SU-DHL-6 (cell line): ENCODE measurements around the gene TERB1.

Experiments used
- H2AFZ ChIP-seq: fragments of 200-600 bp; sonication (generic); 2 replicates; pipeline ENCODE4 v1.6.1; 2014; ENCODE audit warnings: low read depth, mild to moderate bottlenecking, moderate library complexity, mixed read lengths, antibody characterized with exemption, low read length; ENCODE audit not compliant: severe bottlenecking
- H3F3A ChIP-seq: fragments of 200-600 bp; shearing (Covaris generic); 2 replicates; pipeline ENCODE4 v1.6.0; 2016; ENCODE audit warnings: antibody characterized with exemption, mild to moderate bottlenecking; ENCODE audit not compliant: insufficient read depth
- H3K27ac ChIP-seq: fragments of 200-600 bp; sonication (generic); 2 replicates; pipeline ENCODE4 v1.5.1; 2016; ENCODE audit warnings: low read depth, mild to moderate bottlenecking, low read length, moderate library complexity, mixed read lengths
- H3K27me3 ChIP-seq: fragments of 200-600 bp; sonication (generic), shearing (Covaris generic); 2 replicates; pipeline ENCODE4 v1.6.0; 2014; ENCODE audit warnings: mild to moderate bottlenecking, low read length
- H3K36me3 ChIP-seq: fragments of 200-600 bp; sonication (generic); 2 replicates; pipeline ENCODE4 v1.6.1; 2014; ENCODE audit warnings: mild to moderate bottlenecking, low read length, mixed read lengths
- H3K4me2 ChIP-seq: fragments of 300-600, 200-600 bp; shearing (Covaris generic), sonication (generic); 2 replicates; pipeline ENCODE4 v1.6.0; 2014; ENCODE audit warnings: low read length, low read depth, mild to moderate bottlenecking; ENCODE audit not compliant: poor library complexity, severe bottlenecking
- H3K4me3 ChIP-seq: fragments of 200-600 bp; sonication (generic); 2 replicates; pipeline ENCODE4 v1.5.1; 2014; ENCODE audit warnings: antibody characterized with exemption, low read length, mild to moderate bottlenecking, mixed read lengths; ENCODE audit not compliant: insufficient read depth, poor library complexity, severe bottlenecking
- H3K79me2 ChIP-seq: fragments of 200-600 bp; sonication (generic); 2 replicates; pipeline ENCODE4 v1.6.1; 2014; ENCODE audit warnings: mild to moderate bottlenecking, low read length, moderate library complexity; ENCODE audit not compliant: insufficient read depth
- H3K9ac ChIP-seq: fragments of 200-600 bp; sonication (generic); 2 replicates; pipeline ENCODE4 v1.7.0; 2014; ENCODE audit warnings: mild to moderate bottlenecking, low read length
- H3K9me2 ChIP-seq: fragments of 200-600 bp; sonication (generic); replicated peaks from 2 replicates; pipeline ENCODE4 v1.6.1; 2014; ENCODE audit warnings: low read length; ENCODE audit not compliant: insufficient read depth
- H3K9me3 ChIP-seq: fragments of 200-600 bp; sonication (generic); 2 replicates; pipeline ENCODE4 v1.6.1; 2014; ENCODE audit warnings: low read length, mixed read lengths; ENCODE audit not compliant: insufficient read depth
- H4K20me1 ChIP-seq: fragments of 200-600 bp; sonication (generic); 2 replicates; pipeline ENCODE4 v1.6.1; 2014; ENCODE audit warnings: low read depth, mild to moderate bottlenecking, antibody characterized with exemption, low read length, moderate library complexity, mixed read lengths
- EZH2phosphoT487 ChIP-seq: fragments of 200-600 bp; sonication (generic), shearing (Covaris generic); conservative IDR thresholded peaks from 2 replicates; pipeline ENCODE4 v1.6.1; 2018; ENCODE audit warnings: mild to moderate bottlenecking, antibody characterized with exemption, low read length, moderate library complexity, mixed read lengths
- TF ChIP-seq, protein P1 (sequence below): fragments of 200-600 bp; sonication (generic); IDR thresholded peaks from one replicate; pipeline ENCODE4 v1.5.1; 2017; ENCODE audit warnings: antibody characterized with exemption, mild to moderate bottlenecking, low read length, moderate library complexity; ENCODE audit not compliant: insufficient read depth, poor library complexity, severe bottlenecking

The TERB1 gene

DNA sequence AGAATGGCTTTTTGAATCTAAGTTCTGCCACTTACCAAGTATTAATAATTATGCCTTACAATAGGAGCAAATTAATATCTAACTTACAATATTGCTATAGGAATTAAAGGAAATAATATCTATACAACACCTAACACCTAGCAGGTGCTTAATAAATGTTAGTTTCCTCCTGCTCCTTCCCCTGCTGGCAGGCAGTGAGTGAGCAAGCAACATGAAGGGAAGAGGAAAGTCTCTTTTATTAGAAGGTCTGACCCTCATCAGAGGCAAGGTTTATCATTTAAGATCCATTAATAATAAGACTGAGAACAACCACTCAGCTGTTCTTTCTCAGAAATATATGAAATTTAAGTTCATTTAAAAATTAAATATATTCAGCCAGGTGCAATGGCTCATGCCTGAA is 43.3 kb downstream of the TERB1 start:
- no peak overlapping the region for H3K9ac ChIP-seq
- no peak overlapping the region for H2AFZ ChIP-seq
- no peak for TF ChIP-seq EZH2phosphoT487
- TF ChIP-seq, protein P1, sequence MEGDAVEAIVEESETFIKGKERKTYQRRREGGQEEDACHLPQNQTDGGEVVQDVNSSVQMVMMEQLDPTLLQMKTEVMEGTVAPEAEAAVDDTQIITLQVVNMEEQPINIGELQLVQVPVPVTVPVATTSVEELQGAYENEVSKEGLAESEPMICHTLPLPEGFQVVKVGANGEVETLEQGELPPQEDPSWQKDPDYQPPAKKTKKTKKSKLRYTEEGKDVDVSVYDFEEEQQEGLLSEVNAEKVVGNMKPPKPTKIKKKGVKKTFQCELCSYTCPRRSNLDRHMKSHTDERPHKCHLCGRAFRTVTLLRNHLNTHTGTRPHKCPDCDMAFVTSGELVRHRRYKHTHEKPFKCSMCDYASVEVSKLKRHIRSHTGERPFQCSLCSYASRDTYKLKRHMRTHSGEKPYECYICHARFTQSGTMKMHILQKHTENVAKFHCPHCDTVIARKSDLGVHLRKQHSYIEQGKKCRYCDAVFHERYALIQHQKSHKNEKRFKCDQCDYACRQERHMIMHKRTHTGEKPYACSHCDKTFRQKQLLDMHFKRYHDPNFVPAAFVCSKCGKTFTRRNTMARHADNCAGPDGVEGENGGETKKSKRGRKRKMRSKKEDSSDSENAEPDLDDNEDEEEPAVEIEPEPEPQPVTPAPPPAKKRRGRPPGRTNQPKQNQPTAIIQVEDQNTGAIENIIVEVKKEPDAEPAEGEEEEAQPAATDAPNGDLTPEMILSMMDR: no peak
- no peaks in the 10 kb centered on the region for H3F3A ChIP-seq
- H3K36me3 ChIP-seq: no peaks in the 10 kb centered on the region
- no peaks in the 10 kb centered on the region for H4K20me1 ChIP-seq
- no peaks in the 10 kb centered on the region for H3K27me3 ChIP-seq
- H3K79me2 ChIP-seq: no peaks in the 10 kb centered on the region
- no peak overlapping the region for H3K4me2 ChIP-seq
- H3K27ac ChIP-seq: no peak overlapping the region
- H3K9me2 ChIP-seq: no peaks in the 10 kb centered on the region
- H3K9me3 ChIP-seq: no peaks in the 10 kb centered on the region
- H3K4me3 ChIP-seq: no peak overlapping the region

DNA sequence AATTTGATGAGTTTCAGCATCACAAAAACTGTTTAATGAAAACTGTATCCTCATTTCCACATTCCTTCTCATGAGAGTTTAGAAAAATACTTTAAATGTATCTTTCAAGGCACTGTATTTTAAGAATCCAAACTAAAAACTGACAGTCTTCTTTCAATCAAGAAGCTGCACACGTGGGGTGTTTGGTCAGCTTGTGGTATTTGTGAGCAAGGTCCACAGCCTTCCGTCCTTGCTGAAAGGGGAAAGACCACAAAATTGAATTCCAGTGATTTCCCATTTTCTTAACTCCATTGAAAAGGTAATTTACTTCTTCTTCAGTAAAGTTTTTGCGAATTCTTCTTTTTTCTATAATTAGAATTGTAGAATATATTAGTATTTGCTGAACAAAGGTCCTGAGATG is 46.6 kb downstream of the TERB1 start:
- Histone ChIP-seq H3K36me3 (no peaks in the 10 kb centered on the region), H4K20me1 (no peaks in the 10 kb centered on the region), H3K4me2 (no peak overlapping the region), H3K9ac (no peak overlapping the region), H3K4me3 (no peak overlapping the region), H3K9me3 (no peaks in the 10 kb centered on the region), H3F3A (no peaks in the 10 kb centered on the region), H3K9me2 (no peaks in the 10 kb centered on the region), H3K79me2 (peaks cover 16% of the 10 kb centered on the region), H2AFZ (no peak overlapping the region), H3K27ac (no peak overlapping the region), H3K27me3 (no peaks in the 10 kb centered on the region)
- TF ChIP-seq EZH2phosphoT487: no peak
- TF ChIP-seq, protein P1: no peak

DNA sequence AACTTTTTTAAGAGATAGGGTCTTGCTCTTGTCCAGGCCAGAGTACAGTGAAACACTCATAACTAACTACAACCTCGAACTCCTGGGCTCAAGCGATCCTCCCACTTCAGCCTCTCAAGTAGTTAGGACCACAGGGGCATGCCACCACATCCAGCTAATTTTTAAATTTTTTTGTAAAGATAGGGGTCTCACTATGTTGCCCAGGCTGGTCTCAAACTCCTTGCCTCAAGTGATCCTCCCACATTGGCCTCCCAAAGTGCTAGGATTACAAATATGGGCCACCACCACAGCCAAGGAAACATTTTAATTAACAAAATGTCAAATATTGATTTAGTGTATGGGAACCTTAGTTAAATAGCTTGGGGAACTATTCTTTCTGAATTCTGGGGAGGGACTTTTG is 47.2 kb downstream of the TERB1 start:
- Histone ChIP-seq H3K79me2 (peaks cover 20% of the 10 kb centered on the region), H3K27ac (no peak overlapping the region), H3K4me2 (no peak overlapping the region), H4K20me1 (no peaks in the 10 kb centered on the region), H3K4me3 (no peak overlapping the region), H3K9ac (no peak overlapping the region), H3K9me2 (no peaks in the 10 kb centered on the region), H3K36me3 (no peaks in the 10 kb centered on the region), H3K27me3 (no peaks in the 10 kb centered on the region), H3K9me3 (no peaks in the 10 kb centered on the region), H2AFZ (no peak overlapping the region), H3F3A (no peaks in the 10 kb centered on the region)
- TF ChIP-seq, protein P1: no peak

DNA sequence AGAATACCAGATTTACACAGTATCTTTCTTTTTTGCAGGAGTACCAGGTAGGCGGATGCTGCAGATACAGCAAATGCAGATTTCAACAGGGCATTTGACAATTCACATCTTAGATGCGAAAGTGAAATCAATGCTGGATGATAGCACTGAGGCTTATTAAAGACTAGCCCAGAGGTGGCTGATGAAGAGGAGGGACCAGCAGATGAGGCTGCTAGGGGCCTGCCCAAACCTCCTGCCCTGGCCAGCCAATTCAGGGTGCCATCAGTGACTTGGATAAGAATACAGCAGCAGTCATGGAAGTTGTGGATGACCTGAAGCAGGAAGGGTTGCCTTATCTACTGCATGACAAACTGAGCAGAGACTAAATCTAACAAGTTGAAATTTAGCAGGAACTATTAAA is 48.4 kb downstream of the TERB1 start:
- Histone ChIP-seq H3K27ac (no peak overlapping the region), H3K4me3 (no peak overlapping the region), H3K9me2 (no peaks in the 10 kb centered on the region), H3K27me3 (no peaks in the 10 kb centered on the region), H3K9ac (no peak overlapping the region), H3K4me2 (no peak overlapping the region), H4K20me1 (no peaks in the 10 kb centered on the region), H3F3A (no peaks in the 10 kb centered on the region), H3K9me3 (no peaks in the 10 kb centered on the region), H3K36me3 (peaks cover 8% of the 10 kb centered on the region; the same call in 1 of the 2 replicates), H3K79me2 (peaks cover 33% of the 10 kb centered on the region), H2AFZ (no peak overlapping the region)
- TF ChIP-seq, protein P1: no peak
